ENCODE results near the gene USH1C.

USH1C gene

GRCh38 chr11:17508306-17508705 lies 35.9 kb downstream of the USH1C start:
- TF ChIP-seq ISL1 (CRISPR knock-in tag; IDR thresholded peaks at IDR 0.05) (peak; percentile 75; the same call in 1 of the 2 replicates), GLIS3 (CRISPR knock-in tag; IDR thresholded peaks at IDR 0.05) (no peak)
- peak; percentile 23 for ATAC-seq

DNA sequence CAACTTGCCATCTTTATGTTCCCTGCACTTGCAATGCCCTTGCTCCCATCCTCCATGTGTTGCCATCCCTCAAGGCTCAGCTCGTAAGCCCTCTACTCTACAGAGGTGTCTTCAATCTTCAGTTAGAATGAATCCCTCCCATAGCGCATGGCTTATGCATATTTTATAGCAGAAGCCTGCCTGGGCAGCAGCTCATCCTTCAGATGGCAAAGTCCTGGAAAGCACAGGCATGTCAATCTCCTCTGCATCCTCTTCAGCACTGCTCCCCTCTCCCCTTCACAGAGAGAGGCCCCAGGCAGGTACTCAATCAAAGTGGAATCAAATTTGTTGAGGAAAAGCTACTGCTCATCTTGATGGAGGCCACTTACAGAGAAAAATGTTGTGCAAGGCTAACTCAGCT lies 36.4 kb downstream of the USH1C start:
- no peak for TF ChIP-seq CSRNP3 (CRISPR knock-in tag; IDR thresholded peaks at IDR 0.05)
- TF ChIP-seq SNAI2 (CRISPR knock-in tag; IDR thresholded peaks at IDR 0.05): no peak
- no peak for TF ChIP-seq TCF4 (CRISPR knock-in tag; IDR thresholded peaks at IDR 0.05; ENCODE audit: borderline replicate concordance)
- TF ChIP-seq ZC3H10 (CRISPR knock-in tag; IDR thresholded peaks at IDR 0.05): no peak
- no peak for TF ChIP-seq CREB5 (CRISPR knock-in tag; IDR thresholded peaks at IDR 0.05; ENCODE audit: low read depth)
- no peak for TF ChIP-seq PATZ1 (CRISPR knock-in tag; IDR thresholded peaks at IDR 0.05; ENCODE audit: borderline replicate concordance)
- TF ChIP-seq GLIS3 (CRISPR knock-in tag; IDR thresholded peaks at IDR 0.05): no peak
- no peak for TF ChIP-seq ZNF8 (CRISPR knock-in tag; IDR thresholded peaks at IDR 0.05)
- TF ChIP-seq ZFP3 (CRISPR knock-in tag; IDR thresholded peaks at IDR 0.05): no peak
- TF ChIP-seq ISL1 (CRISPR knock-in tag; IDR thresholded peaks at IDR 0.05): no peak
- no peak for TF ChIP-seq ESRRG (CRISPR knock-in tag; IDR thresholded peaks at IDR 0.05)
- TF ChIP-seq ZFP30 (CRISPR knock-in tag; IDR thresholded peaks at IDR 0.05): no peak
- no peak for TF ChIP-seq CSDC2 (CRISPR knock-in tag; IDR thresholded peaks at IDR 0.05)
- TF ChIP-seq BACH2 (CRISPR knock-in tag; IDR thresholded peaks at IDR 0.05; ENCODE audit: borderline replicate concordance): no peak
- TF ChIP-seq ARNTL (CRISPR knock-in tag; IDR thresholded peaks at IDR 0.05; ENCODE audit: borderline replicate concordance, low read depth): no peak
- TF ChIP-seq RARB (CRISPR knock-in tag; IDR thresholded peaks at IDR 0.05): no peak
- TF ChIP-seq TOX (CRISPR knock-in tag; IDR thresholded peaks at IDR 0.05; ENCODE audit: borderline replicate concordance): no peak
- TF ChIP-seq TSHZ2 (CRISPR knock-in tag; IDR thresholded peaks at IDR 0.05): no peak
- TF ChIP-seq OSR1 (CRISPR knock-in tag; IDR thresholded peaks at IDR 0.05): no peak
- ATAC-seq: no peak

DNA sequence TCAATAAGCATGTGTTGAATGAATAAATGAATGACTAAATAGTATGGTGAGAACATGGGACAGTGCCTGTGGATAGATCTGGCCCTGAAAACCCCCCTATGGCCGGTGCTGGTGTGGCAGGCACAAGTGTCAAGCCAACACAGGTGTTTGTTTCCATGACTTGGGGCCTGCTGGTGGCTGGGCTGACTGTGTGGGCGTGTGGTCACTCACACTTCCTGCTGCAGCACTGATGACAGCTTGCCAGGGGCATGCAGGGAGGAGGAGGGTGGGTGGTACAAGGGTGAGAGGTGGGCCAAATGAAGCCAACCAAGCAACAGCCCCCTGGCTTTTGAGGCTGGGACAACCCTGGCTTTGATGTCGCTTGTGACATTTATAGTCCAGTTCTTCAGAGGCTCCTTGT lies 37.3 kb downstream of the USH1C start:
- TF ChIP-seq ZC3H10 (CRISPR knock-in tag; IDR thresholded peaks at IDR 0.05) (no peak), ZNF8 (CRISPR knock-in tag; IDR thresholded peaks at IDR 0.05) (no peak), TOX (CRISPR knock-in tag; IDR thresholded peaks at IDR 0.05; ENCODE audit: borderline replicate concordance) (no peak), ZNF70 (CRISPR knock-in tag; IDR thresholded peaks at IDR 0.05) (no peak), SNAI2 (CRISPR knock-in tag; IDR thresholded peaks at IDR 0.05) (no peak), ZFP30 (CRISPR knock-in tag; IDR thresholded peaks at IDR 0.05) (no peak), BACH2 (CRISPR knock-in tag; IDR thresholded peaks at IDR 0.05; ENCODE audit: borderline replicate concordance) (no peak), PPARA (CRISPR knock-in tag; IDR thresholded peaks at IDR 0.05; ENCODE audit: borderline replicate concordance) (no peak), RARB (CRISPR knock-in tag; IDR thresholded peaks at IDR 0.05) (no peak), CREB5 (CRISPR knock-in tag; IDR thresholded peaks at IDR 0.05; ENCODE audit: low read depth) (no peak), GLIS3 (CRISPR knock-in tag; IDR thresholded peaks at IDR 0.05) (no peak), ESRRG (CRISPR knock-in tag; IDR thresholded peaks at IDR 0.05) (no peak), ZNF565 (CRISPR knock-in tag; conservative IDR thresholded peaks at IDR 0.05; ENCODE audit: low read depth) (no peak)
- ATAC-seq: no peak

Measured in SK-N-SH treated with all-trans-retinoic acid at 6 μM for 48 hours (cell line).